Stimulated activated CD4-positive, alpha-beta T cell treated with anti-CD3 and anti-CD28 coated beads, Interleukin-1b, Interleukin-23, amount 100 ng/mL, for 1 hour (primary cell): ENCODE data around the gene DOCK2.
A peak's percentile ranks its signal among the peaks of the same experiment; 100 is the strongest.
"Not testable (repeated sequence)": the region's sequence is repeated elsewhere in the genome, so short reads cannot be mapped to it uniquely, and the experiment has no call there.

Experiments used
- DNase-seq, 2 donors: peaks; one replicate each; pipeline ENCODE4 v3.0.0-alpha.2; 2020; ENCODE audit warnings: low read depth in 2 of 2

DOCK2 gene

GRCh38 chr5:169637549-169638121 lies 560 bp downstream of the DOCK2 start:
- peak in 1 of 2 donors; percentile 30 for DNase-seq

GRCh38 chr5:169641253-169641652 lies 4.2 kb downstream of the DOCK2 start:
- DNase-seq, result no peak

GRCh38 chr5:169646856-169647255 lies 9.8 kb downstream of the DOCK2 start:
- DNase-seq, result no peak

GRCh38 chr5:169647566-169647965 lies 10.5 kb downstream of the DOCK2 start:
- no peak for DNase-seq

GRCh38 chr5:169648725-169649310 lies 11.7 kb downstream of the DOCK2 start:
- no peak for DNase-seq

GRCh38 chr5:169649486-169649885 lies 12.4 kb downstream of the DOCK2 start:
- no peak for DNase-seq

- DNase-seq, result no peak
Observed at GRCh38 chr5:169650701-169651331, 13.7 kb downstream of the DOCK2 start.

GRCh38 chr5:169651526-169651925 lies 14.5 kb downstream of the DOCK2 start:
- no peak for DNase-seq

- no peak for DNase-seq
Observed at GRCh38 chr5:169652057-169652456, 15.0 kb downstream of the DOCK2 start.

GRCh38 chr5:169653091-169653490 lies 16.0 kb downstream of the DOCK2 start:
- DNase-seq, result no peak

- no peak for DNase-seq
Observed at GRCh38 chr5:169655353-169655752, 18.3 kb downstream of the DOCK2 start.

- no peak for DNase-seq
Observed at GRCh38 chr5:169656125-169656901, 19.2 kb downstream of the DOCK2 start.

GRCh38 chr5:169657127-169657526 lies 20.1 kb downstream of the DOCK2 start:
- no peak for DNase-seq

GRCh38 chr5:169662451-169662850 lies 25.4 kb downstream of the DOCK2 start:
- DNase-seq, result not testable (repeated sequence)

GRCh38 chr5:169663537-169663936 lies 26.5 kb downstream of the DOCK2 start:
- no peak for DNase-seq

- DNase-seq, result no peak
Observed at GRCh38 chr5:169666365-169666764, 29.3 kb downstream of the DOCK2 start.

GRCh38 chr5:169667896-169668674 lies 31.0 kb downstream of the DOCK2 start:
- DNase-seq, result no peak

GRCh38 chr5:169668732-169669131 lies 31.7 kb downstream of the DOCK2 start:
- no peak for DNase-seq

GRCh38 chr5:169670769-169671525 lies 33.9 kb downstream of the DOCK2 start:
- no peak for DNase-seq

- DNase-seq, result no peak
Observed at GRCh38 chr5:169682026-169682425, 45.0 kb downstream of the DOCK2 start.

GRCh38 chr5:169686137-169686536 lies 49.1 kb downstream of the DOCK2 start:
- no peak for DNase-seq
